GM23338 (cell line): ENCODE data around the gene RAB37.

ENCODE experiments used
- CREB1 ChIP-seq: fragments of 250-450 bp; sonication (Bioruptor Pico); IDR thresholded peaks from 2 replicates; pipeline ENCODE4 v1.5.0; 2020; ENCODE audit warnings: low read depth, mild to moderate bottlenecking, moderate library complexity
- ETS1 ChIP-seq: IDR thresholded peaks from 2 replicates; pipeline ENCODE4 v1.6.1; 2016; ENCODE audit warnings: antibody characterized with exemption
- EZH2 ChIP-seq: fragments of 200-600 bp; sonication (generic); IDR thresholded peaks from one replicate; pipeline ENCODE4 v1.8.0; 2017; ENCODE audit warnings: antibody characterized with exemption, mild to moderate bottlenecking, low read depth; ENCODE audit not compliant: unreplicated experiment
- EZH2phosphoT487 ChIP-seq: fragments of 200-600 bp; sonication (generic); IDR thresholded peaks from one replicate; pipeline ENCODE4 v1.8.1; 2018; ENCODE audit warnings: antibody characterized with exemption; ENCODE audit not compliant: unreplicated experiment
- JUNB ChIP-seq: IDR thresholded peaks from one replicate; pipeline ENCODE4 v1.6.1; 2016; ENCODE audit warnings: antibody characterized with exemption; ENCODE audit not compliant: unreplicated experiment
- POLR2AphosphoS5 ChIP-seq: IDR thresholded peaks from 2 replicates; pipeline ENCODE4 v1.6.1; 2016; ENCODE audit warnings: antibody characterized with exemption, low read depth
- STAT1 ChIP-seq: IDR thresholded peaks from one replicate; pipeline ENCODE4 v1.6.1; 2016; ENCODE audit warnings: antibody characterized with exemption; ENCODE audit not compliant: unreplicated experiment
- ZNF331 ChIP-seq: fragments of 250-450 bp; sonication (Bioruptor Pico); IDR thresholded peaks from 2 replicates; pipeline ENCODE4 v1.5.0; 2020; ENCODE audit warnings: low read depth, mild to moderate bottlenecking, moderate library complexity
- TF ChIP-seq, protein P1 (sequence below), 2 experiments: fragments of 200-600 bp in 1 of 2; sonication (generic) in 1 of 2; conservative IDR thresholded peaks; 2 replicates each; pipeline versions ENCODE4 v1.5.1 to v1.6.1; 2016 to 2017; ENCODE audit warnings: antibody characterized with exemption in 2 of 2, low read depth in 2 of 2, mild to moderate bottlenecking in 2 of 2, moderate library complexity in 1 of 2
- TF ChIP-seq, protein P2 (sequence below): IDR thresholded peaks from one replicate; pipeline ENCODE4 v1.6.1; 2018; ENCODE audit warnings: antibody characterized with exemption; ENCODE audit not compliant: unreplicated experiment

DNA sequence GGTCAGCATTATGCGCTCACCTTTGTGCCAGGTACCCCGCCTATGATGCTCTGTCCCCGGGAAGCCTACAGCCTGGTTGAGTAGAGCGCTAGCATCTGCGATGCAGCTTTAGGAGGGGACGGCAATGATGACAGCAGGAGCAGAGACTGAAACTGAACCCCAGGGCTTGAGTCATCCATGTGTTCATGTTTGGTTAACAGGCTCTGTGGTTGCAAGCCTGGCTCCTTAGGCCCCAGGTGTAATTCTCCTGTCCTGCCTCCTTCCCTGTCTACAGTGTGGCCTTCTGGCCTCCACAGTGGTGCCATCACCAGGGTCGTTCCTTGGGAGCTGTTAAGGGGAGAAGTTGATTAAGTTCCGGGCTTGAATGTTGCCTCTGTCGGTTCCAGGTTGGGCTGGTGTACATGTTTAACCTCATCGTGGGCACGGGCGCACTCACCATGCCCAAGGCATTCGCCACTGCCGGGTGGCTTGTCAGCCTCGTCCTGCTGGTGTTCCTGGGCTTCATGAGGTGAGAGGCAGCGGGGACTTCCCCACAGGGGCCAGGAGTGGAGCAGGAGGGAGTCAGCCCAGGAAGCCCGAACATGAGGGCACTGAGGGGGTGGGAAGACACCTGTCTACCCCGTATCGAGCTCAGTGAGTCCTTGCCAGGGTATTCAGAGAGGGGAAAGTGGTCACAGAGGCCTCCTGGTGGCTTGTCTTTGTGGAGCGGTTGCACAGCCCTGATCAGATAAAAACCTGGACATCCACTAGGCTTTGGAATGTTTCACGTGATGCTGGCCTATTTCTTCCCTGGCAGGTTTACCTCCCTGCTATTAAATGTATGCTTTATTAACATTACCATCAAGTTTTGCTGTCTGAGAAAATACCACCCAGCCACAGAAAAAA is 48.3 kb downstream of the RAB37 start:
- no peak for TF ChIP-seq POLR2AphosphoS5
- TF ChIP-seq, protein P1, sequence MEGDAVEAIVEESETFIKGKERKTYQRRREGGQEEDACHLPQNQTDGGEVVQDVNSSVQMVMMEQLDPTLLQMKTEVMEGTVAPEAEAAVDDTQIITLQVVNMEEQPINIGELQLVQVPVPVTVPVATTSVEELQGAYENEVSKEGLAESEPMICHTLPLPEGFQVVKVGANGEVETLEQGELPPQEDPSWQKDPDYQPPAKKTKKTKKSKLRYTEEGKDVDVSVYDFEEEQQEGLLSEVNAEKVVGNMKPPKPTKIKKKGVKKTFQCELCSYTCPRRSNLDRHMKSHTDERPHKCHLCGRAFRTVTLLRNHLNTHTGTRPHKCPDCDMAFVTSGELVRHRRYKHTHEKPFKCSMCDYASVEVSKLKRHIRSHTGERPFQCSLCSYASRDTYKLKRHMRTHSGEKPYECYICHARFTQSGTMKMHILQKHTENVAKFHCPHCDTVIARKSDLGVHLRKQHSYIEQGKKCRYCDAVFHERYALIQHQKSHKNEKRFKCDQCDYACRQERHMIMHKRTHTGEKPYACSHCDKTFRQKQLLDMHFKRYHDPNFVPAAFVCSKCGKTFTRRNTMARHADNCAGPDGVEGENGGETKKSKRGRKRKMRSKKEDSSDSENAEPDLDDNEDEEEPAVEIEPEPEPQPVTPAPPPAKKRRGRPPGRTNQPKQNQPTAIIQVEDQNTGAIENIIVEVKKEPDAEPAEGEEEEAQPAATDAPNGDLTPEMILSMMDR (conservative IDR thresholded peaks at IDR 0.05; ENCODE audit: low read depth in 2 of 2), result peak in 1 of 2 experiments; percentile 13; a peak in 1 of 4 replicates
- no peak for TF ChIP-seq EZH2
- no peak for TF ChIP-seq STAT1
- TF ChIP-seq, protein P2, sequence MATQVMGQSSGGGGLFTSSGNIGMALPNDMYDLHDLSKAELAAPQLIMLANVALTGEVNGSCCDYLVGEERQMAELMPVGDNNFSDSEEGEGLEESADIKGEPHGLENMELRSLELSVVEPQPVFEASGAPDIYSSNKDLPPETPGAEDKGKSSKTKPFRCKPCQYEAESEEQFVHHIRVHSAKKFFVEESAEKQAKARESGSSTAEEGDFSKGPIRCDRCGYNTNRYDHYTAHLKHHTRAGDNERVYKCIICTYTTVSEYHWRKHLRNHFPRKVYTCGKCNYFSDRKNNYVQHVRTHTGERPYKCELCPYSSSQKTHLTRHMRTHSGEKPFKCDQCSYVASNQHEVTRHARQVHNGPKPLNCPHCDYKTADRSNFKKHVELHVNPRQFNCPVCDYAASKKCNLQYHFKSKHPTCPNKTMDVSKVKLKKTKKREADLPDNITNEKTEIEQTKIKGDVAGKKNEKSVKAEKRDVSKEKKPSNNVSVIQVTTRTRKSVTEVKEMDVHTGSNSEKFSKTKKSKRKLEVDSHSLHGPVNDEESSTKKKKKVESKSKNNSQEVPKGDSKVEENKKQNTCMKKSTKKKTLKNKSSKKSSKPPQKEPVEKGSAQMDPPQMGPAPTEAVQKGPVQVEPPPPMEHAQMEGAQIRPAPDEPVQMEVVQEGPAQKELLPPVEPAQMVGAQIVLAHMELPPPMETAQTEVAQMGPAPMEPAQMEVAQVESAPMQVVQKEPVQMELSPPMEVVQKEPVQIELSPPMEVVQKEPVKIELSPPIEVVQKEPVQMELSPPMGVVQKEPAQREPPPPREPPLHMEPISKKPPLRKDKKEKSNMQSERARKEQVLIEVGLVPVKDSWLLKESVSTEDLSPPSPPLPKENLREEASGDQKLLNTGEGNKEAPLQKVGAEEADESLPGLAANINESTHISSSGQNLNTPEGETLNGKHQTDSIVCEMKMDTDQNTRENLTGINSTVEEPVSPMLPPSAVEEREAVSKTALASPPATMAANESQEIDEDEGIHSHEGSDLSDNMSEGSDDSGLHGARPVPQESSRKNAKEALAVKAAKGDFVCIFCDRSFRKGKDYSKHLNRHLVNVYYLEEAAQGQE, result no peak
- TF ChIP-seq EZH2phosphoT487, result no peak
- no peak for TF ChIP-seq ZNF331 (CRISPR knock-in tag)
- TF ChIP-seq JUNB, result no peak
- no peak for TF ChIP-seq CREB1
- TF ChIP-seq ETS1, result no peak
